HepG2 (cell line): ENCODE measurements around the gene ZNF221. TPM values are rescaled to one million over a fixed set of nuclear protein-coding genes. Genes with fewer than 3 reads are reported as not detected.

Source experiments
- ARID4A ChIP-seq: sonication (generic); formaldehyde crosslinking; IDR thresholded peaks from 2 replicates; pipeline ENCODE4 v1.5.0; 2020; ENCODE audit warnings: mild to moderate bottlenecking, missing genetic modification reagents, borderline replicate concordance
- ASH2L ChIP-seq: fragments of 300-600, 200-600 bp; sonication (generic); IDR thresholded peaks from 2 replicates; pipeline ENCODE4 v1.7.0; 2017; ENCODE audit warnings: low read depth, mild to moderate bottlenecking, moderate library complexity, mixed read lengths, low read length; ENCODE audit not compliant: insufficient read length
- ATF7 ChIP-seq, 2 experiments: fragments of 450-650 bp in 1 of 2; sonication (generic) in 1 of 2; formaldehyde crosslinking in 1 of 2; IDR thresholded peaks; 2 replicates each; pipeline versions ENCODE4 v1.4.0 to v1.6.1; 2016 to 2020; ENCODE audit warnings: antibody characterized with exemption in 1 of 2, mild to moderate bottlenecking in 1 of 2, missing genetic modification reagents in 1 of 2
- HNF1B ChIP-seq: sonication (generic); formaldehyde crosslinking; IDR thresholded peaks from 2 replicates; pipeline ENCODE4 v1.5.1; 2020; ENCODE audit warnings: mild to moderate bottlenecking, moderate library complexity, missing genetic modification reagents
- HNF4G ChIP-seq, 2 experiments: sonication (generic) in 1 of 2; formaldehyde crosslinking in 1 of 2; IDR thresholded peaks; 2 replicates each; pipeline versions ENCODE4 v1.4.0 to v1.6.1; 2011 to 2020; ENCODE audit warnings: borderline replicate concordance in 2 of 2, low read depth in 2 of 2, mild to moderate bottlenecking in 2 of 2, low read length in 1 of 2, missing genetic modification reagents in 1 of 2, moderate library complexity in 1 of 2
- KDM5A ChIP-seq: fragments of 200-600 bp; sonication (generic); IDR thresholded peaks from 2 replicates; pipeline ENCODE4 v1.7.0; 2018; ENCODE audit warnings: antibody characterized with exemption, mild to moderate bottlenecking, low read length, borderline replicate concordance
- MBNL3 ChIP-seq: fragments of 250-450 bp; sonication (Bioruptor Pico); conservative IDR thresholded peaks from 2 replicates; pipeline ENCODE4 v1.8.0; 2022; ENCODE audit warnings: mild to moderate bottlenecking, inconsistent platforms
- MEIS2 ChIP-seq: sonication (generic); formaldehyde crosslinking; IDR thresholded peaks from 2 replicates; pipeline ENCODE4 v1.9.0; 2021; ENCODE audit warnings: mild to moderate bottlenecking, missing genetic modification reagents
- PLSCR1 ChIP-seq: sonication (generic); formaldehyde crosslinking; IDR thresholded peaks from 2 replicates; pipeline ENCODE4 v1.5.0; 2020; ENCODE audit warnings: missing genetic modification reagents, mild to moderate bottlenecking, borderline replicate concordance
- SUZ12 ChIP-seq: fragments of 150-350 bp; IDR thresholded peaks from 2 replicates; pipeline ENCODE4 v1.6.1; 2014; ENCODE audit warnings: low read depth, low read length
- THAP9 ChIP-seq: sonication (generic); formaldehyde crosslinking; IDR thresholded peaks from 2 replicates; pipeline ENCODE4; 2020; ENCODE audit warnings: missing genetic modification reagents, mild to moderate bottlenecking, borderline replicate concordance
- ZFP82 ChIP-seq: sonication (generic); formaldehyde crosslinking; IDR thresholded peaks from 2 replicates; pipeline ENCODE4 v1.5.1; 2020; ENCODE audit warnings: mild to moderate bottlenecking, missing genetic modification reagents, borderline replicate concordance
- ZNF564 ChIP-seq: sonication (generic); formaldehyde crosslinking; IDR thresholded peaks from 2 replicates; pipeline ENCODE4 v1.8.1; 2023; ENCODE audit warnings: mild to moderate bottlenecking, missing genetic modification reagents
- ZNF710 ChIP-seq: sonication (generic); formaldehyde crosslinking; IDR thresholded peaks from 2 replicates; pipeline ENCODE4 v1.5.0; 2020; ENCODE audit warnings: mild to moderate bottlenecking, missing genetic modification reagents, borderline replicate concordance
- polyA plus RNA-seq, 8 experiments: library from polyadenylated mRNA; depleted of rRNA in 3 of 8; stranded (reverse) in 7 of 8; unstranded in 1 of 8; fragments of >200 nt; fragmentation: Illumina TruSeq in 4 of 8; extraction: Trizol in 4 of 8; gene quantifications; 2 replicates each; pipeline versions ENCODE4 v1.2.1 to v1.2.3, GENCODE V29; 2011 to 2016; ENCODE audit warnings: low read depth in 4 of 8, missing spikeins in 1 of 8, mixed read lengths in 1 of 8; ENCODE audit not compliant: insufficient read depth in 1 of 8
- total RNA-seq, 5 experiments: library from RNA; depleted of rRNA; stranded (reverse); fragments of >200 nt; fragmentation: Illumina TruSeq; extraction: Trizol; gene quantifications; 2 replicates each; pipeline ENCODE4 v1.2.3, GENCODE V29; 2016; ENCODE audit warnings: low read depth in 1 of 5

ZNF221 gene
- total and polyA plus RNA-seq, 2 of the 13 experiments (the other 11 are each of a cell fraction or from before 2014, with no cell fraction given): 0.48 to 3.4 TPM

GRCh38 chr19:43950834-43951645 is at the start of gene ZNF221 (continued):
- TF ChIP-seq HNF4G (IDR thresholded peaks at IDR 0.05; ENCODE audit: borderline replicate concordance, low read depth, low read length) (no peak), HNF4G (CRISPR knock-in tag; IDR thresholded peaks at IDR 0.05; ENCODE audit: borderline replicate concordance, low read depth) (no peak), ZFP82 (CRISPR knock-in tag) (no peak), PLSCR1 (CRISPR knock-in tag) (no peak), ASH2L (peak; percentile 59), ARID4A (CRISPR knock-in tag) (peak; percentile 84; the same call in 1 of the 2 replicates), MEIS2 (CRISPR knock-in tag) (no peak), ZNF710 (CRISPR knock-in tag) (no peak), KDM5A (no peak), THAP9 (peak; percentile 77; the same call in 1 of the 2 replicates), ZNF564 (CRISPR knock-in tag) (no peak), HNF1B (CRISPR knock-in tag) (peak; percentile 71; the same call in 1 of the 2 replicates), SUZ12 (peak; percentile 81), ATF7 (IDR thresholded peaks at IDR 0.05) (no peak), ATF7 (CRISPR knock-in tag; IDR thresholded peaks at IDR 0.05) (no peak), MBNL3 (CRISPR knock-in tag) (no peak)
